H1 (cell line): ENCODE measurements around the gene PLEKHS1. TPM values are rescaled to one million over a fixed set of nuclear protein-coding genes. Genes with fewer than 3 reads are reported as not detected.

ENCODE experiments used
- CTCF ChIA-PET: fragments of 300-600 bp; sonication (Branson Sonifier 250); formaldehyde crosslinking; loops from one replicate; lab custom pipeline; 2021; ENCODE audit not compliant: partially characterized antibody; lab: Charles Lee
- POLR2A ChIA-PET: fragments of 300-600 bp; sonication (Branson Sonifier 250); formaldehyde crosslinking; loops from one replicate; lab custom pipeline; 2021; ENCODE audit warnings: inconsistent platforms; ENCODE audit not compliant: partially characterized antibody; lab: Charles Lee
- DNase-seq, 2 experiments: peaks; one replicate each; pipeline versions ENCODE4 v3.0.0 to v3.0.0-alpha.2; 2010 to 2022; ENCODE audit warnings: low spot score in 2 of 2, low read depth in 1 of 2, mixed read lengths in 1 of 2
- FAIRE-seq: peaks from 2 replicates; lab custom pipeline; 2011; peaks lifted over from hg19 to GRCh38; lab: Jason Lieb, UNC
- H2AFZ ChIP-seq: 2 replicates; pipeline ENCODE4 v1.8.1; 2012; ENCODE audit warnings: low read length, inconsistent platforms
- H2AK5ac ChIP-seq: 2 replicates; pipeline ENCODE4 v1.6.1; 2013; ENCODE audit warnings: low read depth, low read length
- H2BK120ac ChIP-seq: replicated peaks from 2 replicates; pipeline ENCODE3; 2013; ENCODE audit warnings: low read depth, low read length, inconsistent platforms
- H2BK12ac ChIP-seq: 2 replicates; pipeline ENCODE4 v1.6.1; 2013; ENCODE audit warnings: low read depth, low read length
- H2BK15ac ChIP-seq: 2 replicates; pipeline ENCODE4 v1.6.1; 2013; ENCODE audit warnings: low read length
- H2BK20ac ChIP-seq: 2 replicates; pipeline ENCODE4 v1.6.1; 2013; ENCODE audit warnings: low read length
- H2BK5ac ChIP-seq: 2 replicates; pipeline ENCODE4 v1.6.1; 2013; ENCODE audit warnings: low read depth, low read length
- H3K14ac ChIP-seq: 2 replicates; pipeline ENCODE4 v1.6.1; 2013; ENCODE audit warnings: inconsistent platforms; ENCODE audit not compliant: insufficient read length
- H3K18ac ChIP-seq: 2 replicates; pipeline ENCODE4 v1.6.1; 2013; ENCODE audit warnings: low read length; ENCODE audit errors: extremely low read depth
- H3K23ac ChIP-seq: 2 replicates; pipeline ENCODE4 v1.6.1; 2013; ENCODE audit warnings: inconsistent platforms; ENCODE audit not compliant: insufficient read length
- H3K23me2 ChIP-seq: 2 replicates; pipeline ENCODE4 v1.6.1; 2013; ENCODE audit warnings: low read depth, low read length
- H3K27ac ChIP-seq: 2 replicates; pipeline ENCODE4 v1.6.1; 2011; ENCODE audit warnings: low read depth, low read length, inconsistent platforms
- H3K27me3 ChIP-seq, 4 experiments: replicated peaks in 1 of 4; 1 replicate in 1 of 4; 2 replicates in 3 of 4; pipeline versions ENCODE4 v1.6.1 to v1.8.1; 2011 to 2013; ENCODE audit warnings: low read length in 3 of 4, mild to moderate bottlenecking in 3 of 4, inconsistent platforms in 2 of 4, mixed read lengths in 2 of 4, moderate library complexity in 1 of 4; ENCODE audit not compliant: control insufficient read depth in 3 of 4, insufficient read depth in 3 of 4; ENCODE audit errors: extremely low read depth in 1 of 4
- H3K36me3 ChIP-seq, 4 experiments: 2 replicates each; pipeline versions ENCODE4 v1.6.1 to v1.8.1; 2011 to 2013; ENCODE audit warnings: mild to moderate bottlenecking in 4 of 4, low read length in 3 of 4, moderate library complexity in 2 of 4, control low read depth in 1 of 4, inconsistent platforms in 1 of 4; ENCODE audit not compliant: insufficient read depth in 4 of 4, control insufficient read depth in 2 of 4
- H3K4ac ChIP-seq: replicated peaks from 2 replicates; pipeline ENCODE3; 2013; ENCODE audit warnings: low read length, low read depth, mixed read lengths, inconsistent platforms; ENCODE audit not compliant: insufficient read length
- H3K4me1 ChIP-seq, 4 experiments: replicated peaks in 1 of 4; 1 replicate in 1 of 4; 2 replicates in 3 of 4; pipeline versions ENCODE4 v1.6.1 to v1.8.1; 2011 to 2013; ENCODE audit warnings: low read length in 3 of 4, inconsistent platforms in 2 of 4, mixed read lengths in 1 of 4; ENCODE audit not compliant: insufficient read depth in 4 of 4, control insufficient read depth in 3 of 4
- H3K4me2 ChIP-seq, 2 experiments: 2 replicates each; pipeline versions ENCODE4 v1.6.1 to v1.8.1; 2011 to 2013; ENCODE audit warnings: low read depth in 2 of 2, low read length in 2 of 2, control low read depth in 1 of 2, inconsistent platforms in 1 of 2, mild to moderate bottlenecking in 1 of 2; ENCODE audit not compliant: insufficient read depth in 1 of 2
- H3K4me3 ChIP-seq, 4 experiments: fragments of 200-600, 300-600 bp in 1 of 4; sonication (generic), shearing (Covaris generic), sonication (Bioruptor Twin) in 1 of 4; 2 replicates each; pipeline versions ENCODE4 v1.5.1 to v1.8.1; 2011 to 2016; ENCODE audit warnings: low read length in 4 of 4, low read depth in 3 of 4, control low read depth in 2 of 4, inconsistent platforms in 2 of 4, mild to moderate bottlenecking in 2 of 4, mixed read lengths in 1 of 4, moderate library complexity in 1 of 4; ENCODE audit not compliant: insufficient read depth in 2 of 4; ENCODE audit errors: extremely low read depth in 1 of 4
- H3K56ac ChIP-seq: replicated peaks from 2 replicates; pipeline ENCODE3; 2013; ENCODE audit warnings: low read depth, mild to moderate bottlenecking, mixed read lengths, low read length, inconsistent platforms; ENCODE audit not compliant: insufficient read length
- H3K79me1 ChIP-seq: 2 replicates; pipeline ENCODE4 v1.6.1; 2013; ENCODE audit warnings: low read depth, low read length, control low read depth
- H3K79me2 ChIP-seq, 2 experiments: 2 replicates each; pipeline versions ENCODE4 v1.6.1 to v1.8.1; 2012 to 2013; ENCODE audit warnings: low read length in 2 of 2, mild to moderate bottlenecking in 2 of 2, inconsistent platforms in 1 of 2; ENCODE audit not compliant: insufficient read depth in 2 of 2, control insufficient read depth in 1 of 2
- H3K9ac ChIP-seq, 4 experiments: replicated peaks in 1 of 4; 1 replicate in 1 of 4; 2 replicates in 3 of 4; pipeline versions ENCODE4 v1.6.1 to v1.8.1; 2011 to 2013; ENCODE audit warnings: low read depth in 3 of 4, low read length in 3 of 4, control low read depth in 2 of 4, mild to moderate bottlenecking in 2 of 4, moderate library complexity in 2 of 4, inconsistent platforms in 1 of 4; ENCODE audit errors: extremely low read depth in 1 of 4
- H3K9me3 ChIP-seq, 2 experiments: 2 replicates each; pipeline versions ENCODE4 v1.6.1 to v1.8.1; 2012 to 2013; ENCODE audit warnings: mild to moderate bottlenecking in 2 of 2, moderate library complexity in 2 of 2, control low read depth in 1 of 2, inconsistent platforms in 1 of 2, low read depth in 1 of 2, low read length in 1 of 2, mixed read lengths in 1 of 2; ENCODE audit not compliant: insufficient read depth in 2 of 2
- H4K20me1 ChIP-seq, 2 experiments: replicated peaks in 1 of 2; 2 replicates each; pipeline versions ENCODE3 to v1.8.1; 2011 to 2013; ENCODE audit warnings: inconsistent platforms in 2 of 2, low read length in 2 of 2, mild to moderate bottlenecking in 1 of 2; ENCODE audit not compliant: insufficient read depth in 2 of 2, control insufficient read depth in 1 of 2
- H4K5ac ChIP-seq: 2 replicates; pipeline ENCODE4 v1.6.1; 2013; ENCODE audit warnings: low read length, low read depth, mixed read lengths, inconsistent platforms; ENCODE audit not compliant: insufficient read length
- H4K8ac ChIP-seq: 2 replicates; pipeline ENCODE4 v1.8.0; 2013; ENCODE audit warnings: mild to moderate bottlenecking, moderate library complexity, low read length, inconsistent platforms; ENCODE audit not compliant: insufficient read depth; ENCODE audit errors: extremely low read depth
- H4K91ac ChIP-seq: replicated peaks from 2 replicates; pipeline ENCODE3; 2013; ENCODE audit warnings: low read length, mixed read lengths, inconsistent platforms; ENCODE audit not compliant: insufficient read length
- KDM4A ChIP-seq: IDR thresholded peaks from one replicate; pipeline ENCODE4 v1.7.1; 2012; ENCODE audit warnings: low read depth, mild to moderate bottlenecking, moderate library complexity, low read length, inconsistent platforms; ENCODE audit not compliant: severe bottlenecking
- KDM5A ChIP-seq: fragments of 200-600 bp; IDR thresholded peaks from 2 replicates; pipeline ENCODE4 v1.7.1; 2012; ENCODE audit warnings: mild to moderate bottlenecking, low read length, inconsistent platforms, mixed read lengths
- POLR2AphosphoS5 ChIP-seq: IDR thresholded peaks from 2 replicates; pipeline ENCODE4 v1.6.1; 2011; ENCODE audit warnings: low read depth, low read length
- WGBS, 2 experiments: shearing (Covaris generic) in 1 of 2; methylation state at CpG; one replicate each; pipeline versions ENCODE4 v1.1.6 to v1.1.7; 2013 to 2015; ENCODE audit warnings: low lambda C conversion rate in 2 of 2, mixed read lengths in 2 of 2, inconsistent platforms in 1 of 2, low coverage in 1 of 2, missing lambda C conversion rate in 1 of 2; ENCODE audit not compliant: insufficient replicate concordance in 2 of 2, insufficient coverage in 1 of 2, insufficient read length in 1 of 2; ENCODE audit errors: extremely low coverage in 1 of 2, missing lambda C conversion rate in 1 of 2; 5-methylcytosine and 5-hydroxymethylcytosine counted together
- polyA plus RNA-seq, 7 experiments: library from polyadenylated mRNA; depleted of rRNA in 3 of 7; stranded (reverse) in 5 of 7; unstranded in 2 of 7; fragments of >200 nt in 5 of 7; fragments of 200-250 nt in 2 of 7; gene quantifications; 1 replicate in 5 of 7; 2 replicates in 1 of 7; 4 replicates in 1 of 7; pipeline versions ENCODE4 v1.2.1 to v1.2.3, GENCODE V29; 2011 to 2013; ENCODE audit warnings: missing spikeins in 2 of 7, mixed read lengths in 2 of 7
- total RNA-seq: library from RNA; stranded (reverse); fragmentation: NEBNext Ultra II Directional; extraction: Animal tissue kit (Norgen Biotek cat#: 25700); gene quantifications from 2 replicates; pipeline ENCODE4 v1.2.1, GENCODE V29; 2021
- TF ChIP-seq, protein P1 (sequence below), 3 experiments: IDR thresholded peaks; 1 replicate in 2 of 3; 2 replicates in 1 of 3; pipeline versions ENCODE4 v1.5.1 to v1.6.1; 2011; ENCODE audit warnings: low read length in 3 of 3, mild to moderate bottlenecking in 3 of 3, inconsistent platforms in 2 of 3, low read depth in 1 of 3, moderate library complexity in 1 of 3; ENCODE audit not compliant: insufficient read depth in 1 of 3; ENCODE audit errors: control extremely low read depth in 1 of 3

The PLEKHS1 gene
- total and polyA plus RNA-seq, 2 of the 8 experiments (the other 6 are each of a cell fraction or from before 2014, with no cell fraction given): not detected

DNA sequence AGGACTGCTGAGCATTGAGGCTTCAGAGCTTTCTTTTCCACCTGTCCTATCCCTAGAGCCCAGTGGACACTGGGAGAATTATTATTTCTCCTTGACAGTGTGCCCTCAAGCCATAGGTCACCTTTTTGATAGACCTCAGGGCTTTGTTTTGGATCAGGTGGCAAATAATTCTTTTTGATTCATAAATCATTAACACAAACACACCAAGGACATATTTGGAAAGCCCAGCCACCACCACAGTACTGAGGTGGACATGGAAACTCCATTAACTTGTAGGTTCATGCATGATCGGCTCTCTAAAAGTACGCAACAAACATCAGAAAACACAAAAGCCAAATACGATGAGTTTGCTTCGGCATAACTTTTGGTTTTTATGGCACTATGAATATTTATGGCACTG, 17.8 kb upstream of the PLEKHS1 start:
- no peak overlapping the region for H3K9ac ChIP-seq
- ChIA-PET CTCF (interaction anchor here (0.9 to 3.1 kb wide), 7 partner anchors 10 to 88 kb away, joined by 3 to 12 read pairs (median 4); no protein-coding TSS in a partner anchor), POLR2A (no interaction called here)
- TF ChIP-seq, protein P1, sequence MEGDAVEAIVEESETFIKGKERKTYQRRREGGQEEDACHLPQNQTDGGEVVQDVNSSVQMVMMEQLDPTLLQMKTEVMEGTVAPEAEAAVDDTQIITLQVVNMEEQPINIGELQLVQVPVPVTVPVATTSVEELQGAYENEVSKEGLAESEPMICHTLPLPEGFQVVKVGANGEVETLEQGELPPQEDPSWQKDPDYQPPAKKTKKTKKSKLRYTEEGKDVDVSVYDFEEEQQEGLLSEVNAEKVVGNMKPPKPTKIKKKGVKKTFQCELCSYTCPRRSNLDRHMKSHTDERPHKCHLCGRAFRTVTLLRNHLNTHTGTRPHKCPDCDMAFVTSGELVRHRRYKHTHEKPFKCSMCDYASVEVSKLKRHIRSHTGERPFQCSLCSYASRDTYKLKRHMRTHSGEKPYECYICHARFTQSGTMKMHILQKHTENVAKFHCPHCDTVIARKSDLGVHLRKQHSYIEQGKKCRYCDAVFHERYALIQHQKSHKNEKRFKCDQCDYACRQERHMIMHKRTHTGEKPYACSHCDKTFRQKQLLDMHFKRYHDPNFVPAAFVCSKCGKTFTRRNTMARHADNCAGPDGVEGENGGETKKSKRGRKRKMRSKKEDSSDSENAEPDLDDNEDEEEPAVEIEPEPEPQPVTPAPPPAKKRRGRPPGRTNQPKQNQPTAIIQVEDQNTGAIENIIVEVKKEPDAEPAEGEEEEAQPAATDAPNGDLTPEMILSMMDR (IDR thresholded peaks at IDR 0.05; ENCODE audit: control extremely low read depth in 1 of 3, insufficient read depth in 1 of 3, low read depth in 1 of 3, low read length in 3 of 3): no peak
- TF ChIP-seq POLR2AphosphoS5 (no peak), KDM4A (no peak), KDM5A (no peak)
- no peaks in the 10 kb centered on the region for H4K20me1 ChIP-seq
- no peak overlapping the region for H3K18ac ChIP-seq
- peaks cover 0 to 2% (median 0%) of the 10 kb centered on the region in 4 experiments; a peak in 1 of 7 replicates for H3K4me1 ChIP-seq
- no peak overlapping the region for H2BK5ac ChIP-seq
- H4K91ac ChIP-seq: no peak overlapping the region
- no peak overlapping the region for H3K14ac ChIP-seq
- no peaks in the 10 kb centered on the region for H3K79me2 ChIP-seq
- no peak overlapping the region for H2AFZ ChIP-seq
- no peak overlapping the region for H4K5ac ChIP-seq
- no peak overlapping the region for H2BK20ac ChIP-seq
- FAIRE-seq: no peak
- no peak overlapping the region for H3K4me3 ChIP-seq
- H3K4me2 ChIP-seq: no peak overlapping the region
- no peak overlapping the region for H3K56ac ChIP-seq
- no peak overlapping the region for H3K23ac ChIP-seq
- no peak overlapping the region for H4K8ac ChIP-seq
- no peak overlapping the region for H2AK5ac ChIP-seq
- DNase-seq: no peak
- no peak overlapping the region for H2BK120ac ChIP-seq
- H3K9me3 ChIP-seq: no peaks in the 10 kb centered on the region
- H3K79me1 ChIP-seq: no peaks in the 10 kb centered on the region
- no peaks in the 10 kb centered on the region for H3K23me2 ChIP-seq
- H3K36me3 ChIP-seq: peaks cover 0 to 6% (median 2%) of the 10 kb centered on the region in 4 experiments; a peak in 3 of 8 replicates
- no peak overlapping the region for H2BK15ac ChIP-seq
- 99% methylated on average over 4 of the region's 4 CpGs; no CpG with 5 or more reads in 1 of the 2 experiments for WGBS, 2 experiments
- no peaks in the 10 kb centered on the region for H3K27me3 ChIP-seq
- no peak overlapping the region for H3K27ac ChIP-seq
- H2BK12ac ChIP-seq: no peak overlapping the region
- H3K4ac ChIP-seq: no peak overlapping the region
